ENCODE results near the gene MPP1.
A peak's percentile ranks its signal among the peaks of the same experiment; 100 is the strongest.
"Not testable (repeated sequence)": the region's sequence is repeated elsewhere in the genome, so short reads cannot be mapped to it uniquely, and the experiment has no call there.

MPP1 gene

GRCh38 chrX:154804957-154805695, at the start of gene MPP1:
TSS of gene MPP1 (minus strand) at chrX:154805485. CDS start at chrX:154805373, 112 bp downstream.
- DNase-seq (ENCODE audit: low read depth): peak; percentile 47

- DNase-seq (ENCODE audit: low read depth): no peak
Observed at GRCh38 chrX:154850957-154851611, 45.8 kb upstream of the MPP1 start.

GRCh38 chrX:154840856-154841255, 35.6 kb upstream of the MPP1 start:
- DNase-seq (ENCODE audit: low read depth): no peak

- no peak for DNase-seq (ENCODE audit: low read depth)
Observed at GRCh38 chrX:154836163-154836562, 30.9 kb upstream of the MPP1 start.

- no peak for DNase-seq (ENCODE audit: low read depth)
Observed at GRCh38 chrX:154834562-154834961, 29.3 kb upstream of the MPP1 start, which contains the start of gene SMIM9. TSS of gene SMIM9 (minus strand) at chrX:154834662. CDS start at chrX:154830856, 3,806 bp downstream.

GRCh38 chrX:154833746-154834274, 28.5 kb upstream of the MPP1 start:
- DNase-seq (ENCODE audit: low read depth): no peak

GRCh38 chrX:154829926-154830442, 24.7 kb upstream of the MPP1 start:
- DNase-seq (ENCODE audit: low read depth): no peak

GRCh38 chrX:154829134-154829533, 23.8 kb upstream of the MPP1 start:
- no peak for DNase-seq (ENCODE audit: low read depth)

- no peak for DNase-seq (ENCODE audit: low read depth)
Observed at GRCh38 chrX:154828016-154828408, 22.7 kb upstream of the MPP1 start.

GRCh38 chrX:154827194-154828015, 22.1 kb upstream of the MPP1 start:
- DNase-seq (ENCODE audit: low read depth): no peak

GRCh38 chrX:154825586-154825985, 20.3 kb upstream of the MPP1 start:
- DNase-seq (ENCODE audit: low read depth): not testable (repeated sequence)

- DNase-seq (ENCODE audit: low read depth): no peak
Observed at GRCh38 chrX:154824638-154825037, 19.4 kb upstream of the MPP1 start.

- no peak for DNase-seq (ENCODE audit: low read depth)
Observed at GRCh38 chrX:154822029-154822428, 16.7 kb upstream of the MPP1 start.

GRCh38 chrX:154821523-154821922, 16.2 kb upstream of the MPP1 start:
- DNase-seq (ENCODE audit: low read depth): no peak

GRCh38 chrX:154819771-154820341, 14.6 kb upstream of the MPP1 start:
- no peak for DNase-seq (ENCODE audit: low read depth)

- DNase-seq (ENCODE audit: low read depth): no peak
Observed at GRCh38 chrX:154818916-154819770, 13.9 kb upstream of the MPP1 start.

GRCh38 chrX:154817048-154817618, 11.8 kb upstream of the MPP1 start:
- not testable (repeated sequence) for DNase-seq (ENCODE audit: low read depth)

GRCh38 chrX:154816326-154816898, 11.1 kb upstream of the MPP1 start:
- not testable (repeated sequence) for DNase-seq (ENCODE audit: low read depth)

- no peak for DNase-seq (ENCODE audit: low read depth)
Observed at GRCh38 chrX:154815274-154815818, 10.1 kb upstream of the MPP1 start.

GRCh38 chrX:154813801-154814200, 8.5 kb upstream of the MPP1 start:
- DNase-seq (ENCODE audit: low read depth): no peak

Measured in stimulated activated CD8-positive, alpha-beta memory T cell treated with anti-CD3 and anti-CD28 coated beads, Interleukin-15, amount 100 ng/mL, for 1 hour (primary cell).